Pancreas (tissue), 10 donors: ENCODE data around the gene KREMEN1. TPM values are rescaled to one million over a fixed set of nuclear protein-coding genes. Genes with fewer than 3 reads are reported as not detected.

ENCODE experiments used
- ATAC-seq, 4 donors: fragments of 200-7000 bp; cut with Tn5 transposase; one replicate each; pipeline versions ENCODE4 v1.8.0 to v1.9.1; 2020; ENCODE audit warnings: mild to moderate bottlenecking in 4 of 4, moderate library complexity in 4 of 4
- DNase-seq, 6 donors: peaks; one replicate each; pipeline ENCODE4 v3.0.0-alpha.2; 2020
- FAIRE-seq: peaks from 2 replicates; lab custom pipeline; 2012; peaks lifted over from hg19 to GRCh38; lab: Jason Lieb, UNC
- H3K27ac ChIP-seq, 4 donors: fragments of 200-600 bp; sonication (generic); 1 replicate in 3 of 4; 2 replicates in 1 of 4; pipeline versions ENCODE4 v1.5.0 to v1.8.0; 2020
- H3K27me3 ChIP-seq, 4 donors: fragments of 200-600 bp; one replicate each; pipeline ENCODE4 v1.8.0; 2021
- H3K36me3 ChIP-seq, 3 donors: fragments of 200-600 bp; sonication (generic) in 1 of 3; one replicate each; pipeline versions ENCODE4 v1.5.0 to v1.8.0; 2020 to 2021
- H3K4me1 ChIP-seq, 3 donors: fragments of 200-600 bp; one replicate each; pipeline ENCODE4 v1.8.0; 2021
- H3K4me3 ChIP-seq, 4 donors: fragments of 200-600 bp; sonication (generic) in 2 of 4; one replicate each; pipeline versions ENCODE4 v1.5.0 to v1.8.0; 2020 to 2021
- H3K9me3 ChIP-seq, 4 donors: fragments of 200-600 bp; one replicate each; pipeline ENCODE4 v1.8.0; 2021
- WGBS, 2 donors: extraction: QIAGEN DNeasy Blood & Tissue Kit; methylation state at CpG; one replicate each; pipeline ENCODE4 v1.1.7; 2013; 5-methylcytosine and 5-hydroxymethylcytosine counted together
- intact Hi-C, 3 donors: fragments of 100-400 bp; cut with DNase I; formaldehyde crosslinking; loops; one replicate each; pipeline versions ENCODE4 v1.11.1 to v1.14.2; 2022
- polyA plus RNA-seq, 2 donors: library from polyadenylated mRNA; stranded (reverse); fragments of 200-250 nt; gene quantifications; one replicate each; pipeline ENCODE4 v1.2.3, GENCODE V29; 2013
- total RNA-seq, 6 donors: library from RNA; stranded (reverse); fragmentation: NEBNext Ultra II Directional in 4 of 6; extraction: Animal tissue kit (Norgen Biotek cat#: 25700) in 4 of 6; gene quantifications; one replicate each; pipeline versions ENCODE4 v1.2.1 to v1.2.4, GENCODE V29; 2021 to 2023
- TF ChIP-seq, protein P1 (sequence below), 4 donors: fragments of 200-600 bp; sonication (generic) in 3 of 4; IDR thresholded peaks; one replicate each; pipeline versions ENCODE4 v1.5.0 to v1.8.0; 2021; ENCODE audit warnings: antibody characterized with exemption in 4 of 4
- donor health status: healthy with polysubstance abuse.
- donor health status: DM: no; HTN: no; CAD: no; lungs with moderate emphysema.
- donor health status: DM: no; HTN: no; CAD: no.
- donor health status: control.
- donor health status: control.
- donor health status: Bipolar disorder and iron deficiency.
- donor health status: DM: yes; HTN: yes; CAD: no.
- donor health status: DM: no; HTN: no; CAD: no.
- donor health status: DM: no; HTN: no; CAD: no.
- donor health status: DM: yes; HTN: yes; CAD: no.

The KREMEN1 gene
- total and polyA plus RNA-seq, 8 donors, result 3.3 to 8.7 (median 4.5) TPM

DNA sequence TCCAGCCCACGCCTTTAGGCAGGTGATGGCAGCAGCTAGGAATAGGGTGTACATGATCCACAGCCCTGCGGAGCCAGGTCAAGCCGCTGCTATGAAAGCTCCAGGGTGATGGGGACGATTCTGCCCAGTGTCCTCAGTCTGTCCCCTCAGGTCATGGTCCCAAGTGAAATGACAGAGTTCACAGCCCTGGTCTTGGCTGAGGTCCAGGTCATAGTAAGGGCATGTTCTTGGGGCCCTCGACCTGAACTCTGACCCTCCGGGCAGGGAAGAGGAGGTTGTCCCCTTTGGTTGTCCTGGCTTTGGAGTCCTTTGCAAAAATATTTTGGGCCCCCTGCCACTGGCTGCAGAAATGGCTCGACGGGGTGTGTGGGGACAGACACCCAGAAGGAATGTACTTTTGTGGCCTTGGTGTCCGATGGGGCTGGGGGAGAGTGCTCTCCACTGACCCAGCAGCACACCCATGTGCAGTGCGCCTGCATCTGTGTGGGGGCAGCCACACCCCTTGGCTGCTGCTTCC is 18.5 kb upstream of the KREMEN1 start:
- no peak for FAIRE-seq
- H3K9me3 ChIP-seq, result no peaks in the 10 kb centered on the region

DNA sequence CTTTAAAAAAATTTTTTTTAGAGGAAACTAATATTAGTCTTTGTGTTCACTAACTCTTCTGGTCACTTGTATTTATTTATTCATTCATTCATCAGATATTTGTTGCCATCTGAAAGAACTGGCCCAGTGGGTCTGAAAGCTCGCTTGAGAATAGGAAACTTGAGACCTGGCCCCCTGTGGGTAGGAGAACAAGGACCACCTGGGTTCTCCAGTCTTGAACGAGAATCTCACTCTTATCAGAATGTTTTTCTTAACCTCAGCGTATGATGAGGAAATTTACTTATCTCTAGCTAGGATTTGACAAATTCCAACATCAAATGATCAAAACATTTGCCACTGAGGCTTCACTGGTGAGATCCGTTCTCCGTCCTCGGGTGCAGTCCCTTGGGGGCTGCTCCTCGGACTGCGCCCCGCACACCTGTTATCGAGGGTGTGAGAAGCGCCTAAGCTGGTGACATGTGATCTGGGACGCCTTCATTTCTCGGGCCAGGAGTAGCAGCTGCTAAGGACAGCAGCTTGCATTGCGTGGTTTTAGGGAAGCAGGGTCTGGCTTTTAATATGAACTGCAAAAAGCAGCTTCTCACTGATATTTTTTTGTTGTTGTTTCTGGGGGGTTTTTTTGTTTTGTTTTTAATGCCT is 17.5 kb upstream of the KREMEN1 start:
- Histone ChIP-seq H3K9me3 (no peaks in the 10 kb centered on the region), H3K4me1 (no peaks in the 10 kb centered on the region), H3K4me3 (no peak overlapping the region), H3K36me3 (peaks cover 0 to 3% (median 1%) of the 10 kb centered on the region in 3 donors), H3K27me3 (no peaks in the 10 kb centered on the region), H3K27ac (no peak overlapping the region)
- TF ChIP-seq, protein P1, sequence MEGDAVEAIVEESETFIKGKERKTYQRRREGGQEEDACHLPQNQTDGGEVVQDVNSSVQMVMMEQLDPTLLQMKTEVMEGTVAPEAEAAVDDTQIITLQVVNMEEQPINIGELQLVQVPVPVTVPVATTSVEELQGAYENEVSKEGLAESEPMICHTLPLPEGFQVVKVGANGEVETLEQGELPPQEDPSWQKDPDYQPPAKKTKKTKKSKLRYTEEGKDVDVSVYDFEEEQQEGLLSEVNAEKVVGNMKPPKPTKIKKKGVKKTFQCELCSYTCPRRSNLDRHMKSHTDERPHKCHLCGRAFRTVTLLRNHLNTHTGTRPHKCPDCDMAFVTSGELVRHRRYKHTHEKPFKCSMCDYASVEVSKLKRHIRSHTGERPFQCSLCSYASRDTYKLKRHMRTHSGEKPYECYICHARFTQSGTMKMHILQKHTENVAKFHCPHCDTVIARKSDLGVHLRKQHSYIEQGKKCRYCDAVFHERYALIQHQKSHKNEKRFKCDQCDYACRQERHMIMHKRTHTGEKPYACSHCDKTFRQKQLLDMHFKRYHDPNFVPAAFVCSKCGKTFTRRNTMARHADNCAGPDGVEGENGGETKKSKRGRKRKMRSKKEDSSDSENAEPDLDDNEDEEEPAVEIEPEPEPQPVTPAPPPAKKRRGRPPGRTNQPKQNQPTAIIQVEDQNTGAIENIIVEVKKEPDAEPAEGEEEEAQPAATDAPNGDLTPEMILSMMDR (IDR thresholded peaks at IDR 0.05), result no peak
- intact Hi-C loops, result loop anchor here in 1 of 3 donors (10.0 kb wide), 1 partner anchor 89 kb away; no protein-coding TSS in a partner anchor
- WGBS, 2 donors, result 78 to 85% methylated on average over 14 of the region's 14 CpGs
- no peak for DNase-seq
- ATAC-seq, result no peak
- no peak for FAIRE-seq

More for the DNA sequence above, 18.5 kb upstream of the KREMEN1 start:
- Histone ChIP-seq H3K27me3 (no peaks in the 10 kb centered on the region), H3K4me1 (no peaks in the 10 kb centered on the region), H3K36me3 (peaks cover 0 to 13% (median 10%) of the 10 kb centered on the region in 3 donors), H3K4me3 (no peak overlapping the region), H3K27ac (no peak overlapping the region)
- TF ChIP-seq, protein P1 (IDR thresholded peaks at IDR 0.05), result no peak
- no peak for DNase-seq
- intact Hi-C loops, result loop anchor here in 1 of 3 donors (10.0 kb wide), 1 partner anchor 90 kb away; no protein-coding TSS in a partner anchor
- no peak for ATAC-seq
- WGBS, 2 donors, result 77 to 83% methylated on average over 10 of the region's 10 CpGs

DNA sequence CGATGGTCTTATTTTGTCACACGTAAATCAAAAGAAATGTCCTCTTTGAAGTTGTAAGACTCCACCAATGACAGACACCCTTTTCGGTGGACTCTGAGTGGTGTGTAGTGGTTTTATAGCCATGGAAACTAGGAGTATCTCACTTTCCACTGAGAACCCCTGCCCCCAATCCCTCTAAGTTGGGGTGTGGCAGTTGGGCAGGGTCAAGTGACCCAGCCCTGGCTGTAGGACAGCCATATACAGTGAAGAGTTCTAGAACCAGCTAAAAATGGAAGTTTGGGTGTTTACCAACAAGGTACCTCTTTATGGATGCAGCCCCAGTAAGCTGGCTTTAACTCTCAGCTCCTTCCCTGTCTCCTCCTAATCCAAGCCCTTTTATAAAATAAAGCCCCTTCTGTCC is 16.4 kb upstream of the KREMEN1 start:
- TF ChIP-seq, protein P1 (IDR thresholded peaks at IDR 0.05), result no peak
- DNase-seq (no peak), FAIRE-seq (no peak), ATAC-seq (no peak)
- no peaks in the 10 kb centered on the region for H3K4me1 ChIP-seq
- 97 to 100% methylated on average over 3 of the region's 3 CpGs for WGBS, 2 donors
- H3K4me3 ChIP-seq, result no peak overlapping the region
- no peaks in the 10 kb centered on the region for H3K9me3 ChIP-seq
- H3K27me3 ChIP-seq, result no peaks in the 10 kb centered on the region
- no peaks in the 10 kb centered on the region for H3K36me3 ChIP-seq
- H3K27ac ChIP-seq, result no peak overlapping the region
- intact Hi-C loops, result loop anchor here in 1 of 3 donors (10.0 kb wide), 1 partner anchor 88 kb away; no protein-coding TSS in a partner anchor

DNA sequence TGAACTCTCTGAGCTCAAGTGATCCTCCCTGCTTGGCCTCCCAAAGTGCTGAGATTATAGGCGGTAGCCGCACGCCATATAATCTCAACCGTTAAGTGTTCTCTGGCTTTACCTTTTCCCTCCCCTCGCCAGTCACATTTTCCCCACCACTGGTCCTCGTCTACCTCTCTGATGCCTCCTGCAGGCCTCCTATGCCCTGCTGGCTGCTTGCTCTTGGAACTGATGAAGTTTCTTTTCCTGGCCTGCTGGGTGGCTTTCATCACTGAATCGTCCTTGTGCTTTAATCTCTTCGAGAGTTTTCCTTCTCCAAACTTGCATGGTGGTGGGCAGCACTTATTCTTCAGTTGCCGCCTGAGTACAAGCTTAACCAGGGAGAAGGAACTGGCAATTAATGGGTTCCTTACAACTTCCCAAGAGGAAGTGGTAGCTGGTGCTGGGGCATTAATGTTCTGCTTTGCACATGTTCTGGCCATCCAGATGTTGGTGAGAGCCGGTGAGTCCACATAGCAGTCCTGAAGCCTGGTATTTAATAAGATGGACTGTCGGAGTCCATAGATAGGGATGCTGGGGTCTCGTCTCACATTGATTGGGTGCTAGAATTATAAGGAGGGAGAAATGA is 12.5 kb upstream of the KREMEN1 start:
- Histone ChIP-seq H3K4me1 (no peaks in the 10 kb centered on the region), H3K36me3 (no peaks in the 10 kb centered on the region), H3K4me3 (no peak overlapping the region), H3K27ac (no peak overlapping the region), H3K9me3 (no peaks in the 10 kb centered on the region), H3K27me3 (no peaks in the 10 kb centered on the region)
- no peak for FAIRE-seq
- ATAC-seq, result no peak
- TF ChIP-seq, protein P1 (IDR thresholded peaks at IDR 0.05), result no peak
- intact Hi-C loops, result no loop called here
- no peak for DNase-seq
- WGBS, 2 donors, result 82 to 87% methylated on average over 12 of the region's 12 CpGs
